Measurements from ENCODE around the gene KCNMA1. TPM values are rescaled to one million over a fixed set of nuclear protein-coding genes. Genes with fewer than 3 reads are reported as not detected.

KCNMA1 gene
- total and polyA plus RNA-seq, 10 donors: 9.3 to 114 (median 51.5) TPM

DNA sequence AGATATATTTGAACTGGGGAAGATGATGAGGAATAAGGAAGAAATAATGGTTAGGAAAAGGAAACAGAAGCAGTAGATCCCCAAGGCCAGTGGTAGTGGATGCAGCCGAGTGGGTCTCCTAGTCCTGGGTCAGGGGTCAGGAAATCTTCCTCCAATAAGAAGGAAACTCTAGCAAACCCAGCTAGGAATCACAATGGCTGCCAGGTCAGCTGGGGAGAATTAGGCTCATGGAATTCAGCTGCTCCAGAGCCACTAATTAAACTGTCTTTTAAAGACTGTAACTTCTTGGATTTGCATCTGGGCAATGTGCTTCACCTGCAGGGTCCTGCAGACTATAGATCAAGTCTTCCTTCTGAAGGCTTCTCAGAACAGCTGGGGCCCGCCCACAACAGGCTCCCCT lies 644.4 kb downstream of the KCNMA1 start:
- no peak for DNase-seq
- H3K9me3 ChIP-seq: no peaks in the 10 kb centered on the region
- WGBS, 5 donors: 76 to 91% (median 78%) methylated on average over 2 of the region's 2 CpGs

DNA sequence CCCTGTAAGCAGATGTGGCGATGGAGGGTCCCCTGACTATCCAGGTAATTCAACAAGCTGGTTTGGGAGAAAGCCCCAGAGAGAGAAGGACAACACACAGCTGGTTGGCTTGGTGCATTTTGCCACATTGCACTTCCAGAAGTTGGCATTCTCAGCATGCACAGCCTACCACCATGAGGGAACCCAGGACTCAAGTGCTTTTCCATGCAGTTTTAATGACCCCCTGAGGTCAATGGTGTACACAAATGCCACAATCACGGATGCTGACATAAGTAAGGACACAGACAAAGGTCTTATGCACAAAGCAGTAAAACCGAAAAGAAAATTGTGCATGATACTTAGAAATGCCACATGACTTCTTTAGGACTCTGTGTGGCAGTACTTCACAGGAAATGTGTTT lies 645.1 kb downstream of the KCNMA1 start:
- Histone ChIP-seq H3K27ac (no peak overlapping the region), H3K36me3 (no peaks in the 10 kb centered on the region)
- WGBS, 5 donors: 45 to 70% (median 66%) methylated on average over 3 of the region's 3 CpGs

More for the DNA sequence above, 644.4 kb downstream of the KCNMA1 start:
- no peaks in the 10 kb centered on the region for H3K27me3 ChIP-seq (replicated peaks in 1 of 7)
- no peaks in the 10 kb centered on the region for H3K36me3 ChIP-seq
- H3K4me1 ChIP-seq: peaks cover 0 to 27% (median 6%) of the 10 kb centered on the region in 6 donors
- no peak overlapping the region for H3K4me3 ChIP-seq
- no peak overlapping the region for H3K27ac ChIP-seq
- intact Hi-C loops (cut with DNase I; ENCODE audit: low total_unique reads): no loop called here
- TF ChIP-seq POLR2A (IDR thresholded peaks at IDR 0.05) (no peak), POLR2AphosphoS5 (IDR thresholded peaks at IDR 0.05) (no peak)
- TF ChIP-seq, protein P1, sequence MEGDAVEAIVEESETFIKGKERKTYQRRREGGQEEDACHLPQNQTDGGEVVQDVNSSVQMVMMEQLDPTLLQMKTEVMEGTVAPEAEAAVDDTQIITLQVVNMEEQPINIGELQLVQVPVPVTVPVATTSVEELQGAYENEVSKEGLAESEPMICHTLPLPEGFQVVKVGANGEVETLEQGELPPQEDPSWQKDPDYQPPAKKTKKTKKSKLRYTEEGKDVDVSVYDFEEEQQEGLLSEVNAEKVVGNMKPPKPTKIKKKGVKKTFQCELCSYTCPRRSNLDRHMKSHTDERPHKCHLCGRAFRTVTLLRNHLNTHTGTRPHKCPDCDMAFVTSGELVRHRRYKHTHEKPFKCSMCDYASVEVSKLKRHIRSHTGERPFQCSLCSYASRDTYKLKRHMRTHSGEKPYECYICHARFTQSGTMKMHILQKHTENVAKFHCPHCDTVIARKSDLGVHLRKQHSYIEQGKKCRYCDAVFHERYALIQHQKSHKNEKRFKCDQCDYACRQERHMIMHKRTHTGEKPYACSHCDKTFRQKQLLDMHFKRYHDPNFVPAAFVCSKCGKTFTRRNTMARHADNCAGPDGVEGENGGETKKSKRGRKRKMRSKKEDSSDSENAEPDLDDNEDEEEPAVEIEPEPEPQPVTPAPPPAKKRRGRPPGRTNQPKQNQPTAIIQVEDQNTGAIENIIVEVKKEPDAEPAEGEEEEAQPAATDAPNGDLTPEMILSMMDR (IDR thresholded peaks at IDR 0.05 in 8 of 11, conservative IDR thresholded peaks at IDR 0.05 in 3 of 11): no peak

DNA sequence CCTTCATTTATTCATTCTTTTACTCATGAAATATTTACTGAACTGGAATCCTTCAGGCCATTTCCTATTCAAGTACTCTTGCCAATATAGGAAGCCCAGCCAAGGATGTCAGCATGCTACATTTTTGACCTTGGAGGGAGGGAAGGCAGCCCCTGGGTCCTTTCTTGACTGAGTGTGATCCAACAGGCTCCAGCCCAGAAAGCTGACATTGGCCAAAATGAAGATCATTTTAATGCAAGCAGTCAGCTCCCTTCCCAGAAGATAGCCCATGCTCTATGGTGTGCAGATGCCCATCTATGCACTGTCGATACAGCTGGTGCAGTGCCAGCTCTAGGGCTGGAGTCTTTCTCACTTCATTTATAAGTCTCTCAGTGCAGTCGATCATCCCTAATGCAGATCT lies 646.0 kb downstream of the KCNMA1 start:
- 22 to 75% (median 58%) methylated on average over 2 of the region's 2 CpGs for WGBS, 5 donors
- no peak for DNase-seq
- intact Hi-C loops (cut with DNase I; ENCODE audit: low total_unique reads): no loop called here

More for the DNA sequence above, 645.1 kb downstream of the KCNMA1 start:
- no peaks in the 10 kb centered on the region for H3K9me3 ChIP-seq
- no peaks in the 10 kb centered on the region for H3K27me3 ChIP-seq (replicated peaks in 1 of 7)
- peaks cover 0 to 27% (median 6%) of the 10 kb centered on the region in 6 donors for H3K4me1 ChIP-seq
- TF ChIP-seq, protein P1 (IDR thresholded peaks at IDR 0.05 in 8 of 11, conservative IDR thresholded peaks at IDR 0.05 in 3 of 11): no peak
- TF ChIP-seq POLR2A (IDR thresholded peaks at IDR 0.05) (no peak), POLR2AphosphoS5 (IDR thresholded peaks at IDR 0.05) (no peak)
- intact Hi-C loops (cut with DNase I; ENCODE audit: low total_unique reads): no loop called here
- no peak overlapping the region for H3K4me3 ChIP-seq
- no peak for DNase-seq

DNA sequence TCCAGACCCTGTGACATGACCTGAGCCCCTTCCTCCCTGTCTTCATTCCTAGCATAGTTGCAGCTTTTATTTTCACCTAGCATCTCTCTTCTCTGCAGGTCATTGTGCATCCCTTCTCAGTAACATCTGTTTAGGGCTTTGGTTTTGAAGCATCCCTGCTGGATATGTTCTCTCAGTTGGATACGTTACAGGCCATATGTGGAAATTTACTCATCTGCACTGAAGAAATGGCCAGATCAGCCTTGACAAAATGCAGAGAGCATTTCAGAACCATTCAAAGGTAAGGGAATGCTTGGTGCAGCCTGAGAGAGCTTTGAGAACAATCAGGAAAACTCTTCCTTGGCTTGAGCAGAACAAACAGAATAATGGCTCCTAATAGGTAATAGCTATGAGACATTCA lies 647.0 kb downstream of the KCNMA1 start:
- WGBS, 5 donors: 93 to 97% (median 96%) methylated on average over 1 of the region's 1 CpG
- TF ChIP-seq POLR2A (IDR thresholded peaks at IDR 0.05) (no peak), POLR2AphosphoS5 (IDR thresholded peaks at IDR 0.05) (no peak)
- TF ChIP-seq, protein P1 (IDR thresholded peaks at IDR 0.05 in 8 of 11, conservative IDR thresholded peaks at IDR 0.05 in 3 of 11): no peak
- peaks cover 0 to 27% (median 6%) of the 10 kb centered on the region in 6 donors for H3K4me1 ChIP-seq
- H3K4me3 ChIP-seq: no peak overlapping the region
- H3K9me3 ChIP-seq: no peaks in the 10 kb centered on the region
- no peak overlapping the region for H3K27ac ChIP-seq
- no peaks in the 10 kb centered on the region for H3K36me3 ChIP-seq
- intact Hi-C loops (cut with DNase I; ENCODE audit: low total_unique reads): no loop called here
- DNase-seq: no peak
- no peaks in the 10 kb centered on the region for H3K27me3 ChIP-seq (replicated peaks in 1 of 7)

More for the DNA sequence above, 646.0 kb downstream of the KCNMA1 start:
- no peak for TF ChIP-seq POLR2A (IDR thresholded peaks at IDR 0.05)
- TF ChIP-seq POLR2AphosphoS5 (IDR thresholded peaks at IDR 0.05): no peak
- TF ChIP-seq, protein P1 (IDR thresholded peaks at IDR 0.05 in 8 of 11, conservative IDR thresholded peaks at IDR 0.05 in 3 of 11): no peak
- Histone ChIP-seq H3K4me1 (peaks cover 0 to 27% (median 6%) of the 10 kb centered on the region in 6 donors), H3K36me3 (no peaks in the 10 kb centered on the region), H3K27me3 (replicated peaks in 1 of 7) (no peaks in the 10 kb centered on the region), H3K9me3 (no peaks in the 10 kb centered on the region), H3K27ac (no peak overlapping the region), H3K4me3 (no peak overlapping the region)
